Esophagus muscularis mucosa (tissue), 4 donors: ENCODE data around the gene CBFA2T2. TPM values are rescaled to one million over a fixed set of nuclear protein-coding genes. Genes with fewer than 3 reads are reported as not detected.
"Not testable (repeated sequence)": the region's sequence is repeated elsewhere in the genome, so short reads cannot be mapped to it uniquely, and the experiment has no call there.

Experiments used
- DNase-seq: peaks from one replicate; pipeline ENCODE4 v3.0.0-alpha.2; 2017; ENCODE audit errors: extremely low spot score
- H3K27ac ChIP-seq, 4 donors: fragments of 200-600 bp; sonication (generic); replicated peaks in 1 of 4; 1 replicate in 3 of 4; 2 replicates in 1 of 4; pipeline ENCODE4 v1.5.1; 2016 to 2019; ENCODE audit warnings: mild to moderate bottlenecking in 1 of 4
- H3K27me3 ChIP-seq, 4 donors: fragments of 200-600 bp; sonication (generic); one replicate each; pipeline versions ENCODE4 v1.5.1 to v1.6.0; 2016 to 2019
- H3K36me3 ChIP-seq, 4 donors: fragments of 200-600 bp; sonication (generic); one replicate each; pipeline ENCODE4 v1.5.1; 2016 to 2019
- H3K4me1 ChIP-seq, 4 donors: fragments of 200-600 bp; sonication (generic); one replicate each; pipeline ENCODE4 v1.5.1; 2016 to 2019
- H3K4me3 ChIP-seq, 4 donors: fragments of 200-600 bp; sonication (generic); 1 replicate in 2 of 4; 2 replicates in 2 of 4; pipeline ENCODE4 v1.5.1; 2016 to 2019; ENCODE audit warnings: mild to moderate bottlenecking in 4 of 4, moderate library complexity in 1 of 4
- H3K9me3 ChIP-seq, 4 donors: fragments of 200-600 bp; sonication (generic); 1 replicate in 3 of 4; 2 replicates in 1 of 4; pipeline ENCODE4 v1.5.1; 2016 to 2019
- CTCF ChIP-seq, 3 experiments: fragments of 200-600 bp in 2 of 3; fragments of 450-650 bp in 1 of 3; sonication (generic) in 2 of 3; IDR thresholded peaks; one replicate each; pipeline ENCODE4 v1.5.1; 2017 to 2019; ENCODE audit warnings: antibody characterized with exemption in 3 of 3, mild to moderate bottlenecking in 2 of 3, moderate library complexity in 1 of 3
- EP300 ChIP-seq: sonication (generic); formaldehyde crosslinking; IDR thresholded peaks from one replicate; pipeline ENCODE4 v1.6.1; 2017; ENCODE audit warnings: antibody characterized with exemption
- POLR2A ChIP-seq: fragments of 450-650 bp; IDR thresholded peaks from one replicate; pipeline ENCODE4 v1.6.1; 2017; ENCODE audit warnings: antibody characterized with exemption, moderate library complexity, mild to moderate bottlenecking, low read depth
- POLR2AphosphoS5 ChIP-seq, 2 donors: sonication (generic); formaldehyde crosslinking; IDR thresholded peaks; one replicate each; pipeline ENCODE4 v1.6.1; 2017; ENCODE audit warnings: antibody characterized with exemption in 2 of 2
- WGBS: methylation state at CpG from one replicate; pipeline ENCODE4 v1.1.5; 2018; 5-methylcytosine and 5-hydroxymethylcytosine counted together
- intact Hi-C: fragments of 100-400 bp; cut with DNase I; formaldehyde crosslinking; loops from one replicate; pipeline ENCODE4 v1.15.1; 2023
- total RNA-seq, 4 donors: library from RNA; depleted of rRNA; stranded (reverse); fragments of >200 nt; gene quantifications; one replicate each; pipeline versions ENCODE4 v1.1.0 to v1.2.1, GENCODE V29; 2016

Gene CBFA2T2
- total RNA-seq, 4 donors from 2014 or later, result 11.3 to 17.7 (median 14.6) TPM

DNA sequence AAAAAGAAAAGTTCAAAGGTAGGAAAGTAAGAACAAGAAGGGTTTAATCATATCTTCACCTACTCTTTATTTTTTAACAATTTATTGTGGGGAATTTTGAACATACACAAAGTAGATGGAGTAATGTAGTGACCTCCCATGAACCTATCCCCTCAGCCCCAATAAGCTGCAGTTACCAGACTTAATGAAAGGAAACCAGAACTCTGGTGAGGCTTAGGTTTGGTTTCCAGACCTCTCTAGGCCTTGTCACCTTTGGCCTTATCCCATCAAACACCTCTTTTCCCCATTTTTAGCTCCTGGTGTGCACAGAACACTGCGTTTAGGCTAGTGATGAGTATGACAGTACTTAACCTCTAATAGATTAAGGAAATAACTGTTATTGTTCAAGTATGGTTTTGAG, 42.0 kb downstream of the CBFA2T2 start:
- Histone ChIP-seq H3K9me3 (no peaks in the 10 kb centered on the region), H3K27ac (peak overlapping the region in 3 of 4 donors; percentile 12 to 41 (median 15)), H3K27me3 (no peaks in the 10 kb centered on the region), H3K4me1 (peaks cover 22 to 46% (median 34%) of the 10 kb centered on the region in 4 donors), H3K4me3 (no peak overlapping the region), H3K36me3 (no peaks in the 10 kb centered on the region)
- 48% methylated on average over 1 of the region's 1 CpG for WGBS
- intact Hi-C loops, result no loop called here
- DNase-seq, result no peak
- TF ChIP-seq CTCF (IDR thresholded peaks at IDR 0.05), result no peak
- TF ChIP-seq POLR2AphosphoS5 (IDR thresholded peaks at IDR 0.05), result no peak
- no peak for TF ChIP-seq EP300
- TF ChIP-seq POLR2A, result no peak

GRCh38 chr20:33532753-33533459, 43.0 kb downstream of the CBFA2T2 start:
- Histone ChIP-seq H3K4me3 (no peak overlapping the region), H3K36me3 (no peaks in the 10 kb centered on the region), H3K27ac (no peak overlapping the region), H3K27me3 (no peaks in the 10 kb centered on the region), H3K4me1 (peaks cover 22 to 47% (median 34%) of the 10 kb centered on the region in 4 donors), H3K9me3 (no peaks in the 10 kb centered on the region)
- intact Hi-C loops, result no loop called here
- WGBS, result 26% methylated on average over 2 of the region's 2 CpGs
- no peak for DNase-seq
- peak in 1 of 2 donors; percentile 55 for TF ChIP-seq POLR2AphosphoS5 (IDR thresholded peaks at IDR 0.05)
- TF ChIP-seq POLR2A, result no peak

DNA sequence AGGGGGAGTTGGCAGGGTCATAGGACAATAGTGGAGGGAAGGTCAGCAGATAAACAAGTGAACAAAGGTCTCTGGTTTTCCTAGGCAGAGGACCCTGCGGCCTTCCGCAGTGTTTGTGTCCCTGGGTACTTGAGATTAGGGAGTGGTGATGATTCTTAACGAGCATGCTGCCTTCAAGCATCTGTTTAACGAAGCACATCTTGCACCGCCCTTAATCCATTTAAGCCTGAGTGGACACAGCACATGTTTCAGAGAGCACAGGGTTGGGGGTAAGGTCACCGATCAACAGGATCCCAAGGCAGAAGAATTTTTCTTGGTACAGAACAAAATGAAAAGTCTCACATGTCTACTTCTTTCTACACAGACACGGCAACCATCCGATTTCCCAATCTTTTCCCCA, 45.8 kb downstream of the CBFA2T2 start:
- DNase-seq, H3K36me3 ChIP-seq, H3K27ac ChIP-seq, H3K27me3 ChIP-seq, H3K9me3 ChIP-seq, intact Hi-C loops, H3K4me3 ChIP-seq: not testable (repeated sequence)
- 97% methylated on average over 6 of the region's 8 CpGs for WGBS
- peaks cover 26 to 44% (median 30%) of the 10 kb centered on the region in 4 donors for H3K4me1 ChIP-seq

DNA sequence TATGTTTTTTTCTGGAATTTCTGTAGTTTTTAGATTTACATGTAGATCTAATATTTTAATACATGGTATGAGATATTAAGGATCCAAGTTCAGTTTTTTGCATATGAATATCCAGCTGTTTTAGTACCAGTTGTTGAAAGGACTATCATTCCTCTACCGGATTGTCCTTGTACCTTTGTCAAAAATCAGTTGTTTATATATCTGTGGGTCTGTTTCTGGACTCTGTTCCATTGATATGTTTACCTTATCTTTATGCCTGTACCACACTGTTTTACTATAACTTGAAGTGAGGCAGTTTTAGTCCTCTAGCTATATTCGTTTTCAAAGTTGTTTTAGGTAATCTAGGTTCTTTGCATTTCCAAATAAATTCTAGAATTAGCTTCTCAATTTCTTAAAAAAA, 47.7 kb downstream of the CBFA2T2 start:
- no peak for DNase-seq
- no peak overlapping the region for H3K27ac ChIP-seq
- no peak overlapping the region for H3K4me3 ChIP-seq
- no peaks in the 10 kb centered on the region for H3K36me3 ChIP-seq
- no peaks in the 10 kb centered on the region for H3K27me3 ChIP-seq
- no peaks in the 10 kb centered on the region for H3K9me3 ChIP-seq
- peaks cover 7 to 25% (median 13%) of the 10 kb centered on the region in 4 donors for H3K4me1 ChIP-seq
- no peak for TF ChIP-seq POLR2AphosphoS5 (IDR thresholded peaks at IDR 0.05)
- TF ChIP-seq EP300, result no peak
- TF ChIP-seq CTCF (IDR thresholded peaks at IDR 0.05), result no peak
- no peak for TF ChIP-seq POLR2A
- WGBS, result 52% methylated on average over 2 of the region's 2 CpGs
- intact Hi-C loops, result no loop called here

GRCh38 chr20:33539129-33539528, 49.2 kb downstream of the CBFA2T2 start:
- WGBS, result 77% methylated on average over 1 of the region's 1 CpG
- H3K4me3 ChIP-seq, result no peak overlapping the region
- peaks cover 0 to 12% (median 2%) of the 10 kb centered on the region in 4 donors for H3K4me1 ChIP-seq
- TF ChIP-seq CTCF (IDR thresholded peaks at IDR 0.05) (no peak), EP300 (no peak), POLR2A (no peak), POLR2AphosphoS5 (IDR thresholded peaks at IDR 0.05) (no peak)
- no peaks in the 10 kb centered on the region for H3K36me3 ChIP-seq
- no peaks in the 10 kb centered on the region for H3K9me3 ChIP-seq
- intact Hi-C loops, result no loop called here
- no peaks in the 10 kb centered on the region for H3K27me3 ChIP-seq
- no peak for DNase-seq
- H3K27ac ChIP-seq, result no peak overlapping the region

DNA sequence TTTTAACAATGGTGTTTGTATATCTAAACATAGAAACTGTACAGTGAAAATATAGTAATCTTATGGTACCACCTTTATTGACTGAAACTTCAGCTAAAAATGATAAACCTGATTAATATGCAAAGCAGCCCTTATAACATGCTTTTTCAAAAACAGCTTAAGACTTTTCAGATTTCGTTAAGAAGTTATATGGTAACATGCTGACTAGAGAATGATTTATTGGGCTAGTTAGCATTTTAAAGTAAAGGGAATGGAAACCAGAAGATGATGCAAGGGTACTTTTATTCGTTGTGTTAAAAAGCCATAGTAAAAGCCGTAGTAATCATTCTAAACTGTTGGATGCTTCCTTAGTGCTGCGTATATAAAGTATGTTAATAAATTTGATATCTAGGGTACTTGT, 50.5 kb downstream of the CBFA2T2 start:
- H3K27ac ChIP-seq, result no peak overlapping the region
- H3K36me3 ChIP-seq, result no peaks in the 10 kb centered on the region
- no peak for DNase-seq
- H3K4me1 ChIP-seq, result peaks cover 0 to 9% (median 2%) of the 10 kb centered on the region in 4 donors
- H3K27me3 ChIP-seq, result no peaks in the 10 kb centered on the region
- intact Hi-C loops, result no loop called here
- TF ChIP-seq CTCF (IDR thresholded peaks at IDR 0.05) (no peak), POLR2AphosphoS5 (IDR thresholded peaks at IDR 0.05) (no peak), POLR2A (no peak), EP300 (no peak)
- H3K4me3 ChIP-seq, result no peak overlapping the region
- no peaks in the 10 kb centered on the region for H3K9me3 ChIP-seq
- WGBS, result 93% methylated on average over 4 of the region's 4 CpGs
